AG04450 (cell line): Measurements from ENCODE around the gene LRP2. TPM values are rescaled to one million over a fixed set of nuclear protein-coding genes. Genes with fewer than 3 reads are reported as not detected.

Source experiments
- CTCF ChIA-PET: fragments of 300-600, 350-600 bp; formaldehyde crosslinking; extraction: SDS; loops from one replicate; lab custom pipeline; 2022; ENCODE audit warnings: antibody characterized with exemption, inconsistent platforms; lab: Charles Lee
- POLR2A ChIA-PET: fragments of 350-600 bp; formaldehyde crosslinking; extraction: SDS; loops from one replicate; lab custom pipeline; 2021; ENCODE audit warnings: antibody characterized with exemption, inconsistent platforms; lab: Yijun Ruan, JAX
- DNase-seq: peaks from one replicate; pipeline ENCODE4 v3.0.0-alpha.2; 2011; ENCODE audit warnings: low read depth, low spot score
- H3K27ac ChIP-seq: one replicate; pipeline ENCODE4 v1.5.1; 2012; ENCODE audit warnings: low read depth, low read length, control low read depth
- H3K27me3 ChIP-seq: one replicate; pipeline ENCODE4 v1.6.0; 2012; ENCODE audit warnings: low read length; ENCODE audit not compliant: control insufficient read depth, insufficient read depth
- H3K4me3 ChIP-seq: 2 replicates; pipeline ENCODE4 v1.5.1; 2011; ENCODE audit warnings: mild to moderate bottlenecking, low read depth, low read length, control low read depth
- H3K9me3 ChIP-seq: 2 replicates; pipeline ENCODE4 v1.5.1; 2012; ENCODE audit warnings: low read length; ENCODE audit not compliant: control insufficient read depth, insufficient read depth
- polyA plus RNA-seq: library from polyadenylated mRNA; depleted of rRNA; stranded (reverse); fragments of >200 nt; gene quantifications from 2 replicates; pipeline ENCODE4 v1.2.3, GENCODE V29; 2011
- TF ChIP-seq, protein P1 (sequence below): IDR thresholded peaks from 2 replicates; pipeline ENCODE4 v1.5.1; 2011; ENCODE audit warnings: low read depth, low read length, control low read depth, inconsistent platforms

Gene LRP2
- polyA plus RNA-seq, 1 experiment: not detected

GRCh38 chr2:169372561-169372960 is 10.2 kb upstream of the LRP2 start:
- Histone ChIP-seq H3K27me3 (no peaks in the 10 kb centered on the region), H3K9me3 (no peaks in the 10 kb centered on the region), H3K4me3 (no peak overlapping the region), H3K27ac (no peak overlapping the region)
- no peak for DNase-seq
- CTCF ChIA-PET: interaction anchor here (0.7 kb wide), 1 partner anchor 1556 kb away, joined by 3 read pairs; no protein-coding TSS in a partner anchor
- TF ChIP-seq, protein P1, sequence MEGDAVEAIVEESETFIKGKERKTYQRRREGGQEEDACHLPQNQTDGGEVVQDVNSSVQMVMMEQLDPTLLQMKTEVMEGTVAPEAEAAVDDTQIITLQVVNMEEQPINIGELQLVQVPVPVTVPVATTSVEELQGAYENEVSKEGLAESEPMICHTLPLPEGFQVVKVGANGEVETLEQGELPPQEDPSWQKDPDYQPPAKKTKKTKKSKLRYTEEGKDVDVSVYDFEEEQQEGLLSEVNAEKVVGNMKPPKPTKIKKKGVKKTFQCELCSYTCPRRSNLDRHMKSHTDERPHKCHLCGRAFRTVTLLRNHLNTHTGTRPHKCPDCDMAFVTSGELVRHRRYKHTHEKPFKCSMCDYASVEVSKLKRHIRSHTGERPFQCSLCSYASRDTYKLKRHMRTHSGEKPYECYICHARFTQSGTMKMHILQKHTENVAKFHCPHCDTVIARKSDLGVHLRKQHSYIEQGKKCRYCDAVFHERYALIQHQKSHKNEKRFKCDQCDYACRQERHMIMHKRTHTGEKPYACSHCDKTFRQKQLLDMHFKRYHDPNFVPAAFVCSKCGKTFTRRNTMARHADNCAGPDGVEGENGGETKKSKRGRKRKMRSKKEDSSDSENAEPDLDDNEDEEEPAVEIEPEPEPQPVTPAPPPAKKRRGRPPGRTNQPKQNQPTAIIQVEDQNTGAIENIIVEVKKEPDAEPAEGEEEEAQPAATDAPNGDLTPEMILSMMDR: no peak
- POLR2A ChIA-PET: no interaction called here

DNA sequence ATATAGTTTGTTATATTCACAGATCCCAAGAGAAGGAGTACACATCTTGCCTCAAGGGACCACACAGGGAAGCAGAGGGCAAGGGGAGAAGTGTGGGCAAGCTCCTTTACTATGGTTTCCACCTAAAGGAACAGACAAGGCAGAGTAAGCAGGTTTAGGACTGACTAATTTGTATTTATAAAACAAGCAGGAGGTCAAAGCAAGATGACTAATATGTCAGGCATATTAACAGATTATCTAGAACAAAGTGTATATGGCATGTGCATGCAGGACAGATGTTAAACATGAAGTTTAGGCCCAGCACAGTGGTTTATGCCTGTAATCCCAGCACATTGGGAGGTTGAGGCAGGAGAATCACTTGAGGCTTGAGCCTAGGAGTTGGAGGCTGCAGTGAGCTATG is 3.7 kb upstream of the LRP2 start:
- DNase-seq: no peak
- POLR2A ChIA-PET: no interaction called here

GRCh38 chr2:169365029-169365480 is 2.7 kb upstream of the LRP2 start:
- no peaks in the 10 kb centered on the region; the same call in 1 of the 2 replicates for H3K9me3 ChIP-seq
- H3K4me3 ChIP-seq: peak overlapping the region; percentile 55
- peaks cover 45% of the 10 kb centered on the region for H3K27me3 ChIP-seq
- CTCF ChIA-PET: interaction anchor here (0.6 kb wide), 2 partner anchors 57 to 238 kb away, joined by 3 to 7 read pairs; no protein-coding TSS in a partner anchor
- POLR2A ChIA-PET: no interaction called here
- H3K27ac ChIP-seq: no peak overlapping the region
- no peak for DNase-seq
- TF ChIP-seq, protein P1: no peak

More for the DNA sequence above, 3.7 kb upstream of the LRP2 start:
- Histone ChIP-seq H3K27me3 (peaks cover 36% of the 10 kb centered on the region), H3K27ac (no peak overlapping the region), H3K4me3 (no peak overlapping the region), H3K9me3 (no peaks in the 10 kb centered on the region; the same call in 1 of the 2 replicates)
- TF ChIP-seq, protein P1: no peak
- CTCF ChIA-PET: no interaction called here

GRCh38 chr2:169363560-169364150 is 1.3 kb upstream of the LRP2 start:
- Histone ChIP-seq H3K27ac (no peak overlapping the region), H3K9me3 (no peaks in the 10 kb centered on the region; the same call in 1 of the 2 replicates), H3K27me3 (peaks cover 49% of the 10 kb centered on the region), H3K4me3 (peak overlapping the region; percentile 55)
- DNase-seq: no peak
- ChIA-PET CTCF (no interaction called here), POLR2A (no interaction called here)
- TF ChIP-seq, protein P1: no peak

- CTCF ChIA-PET: no interaction called here
- TF ChIP-seq, protein P1: no peak
- POLR2A ChIA-PET: no interaction called here
- no peak overlapping the region for H3K27ac ChIP-seq
- peak overlapping the region; percentile 35 for H3K4me3 ChIP-seq
- H3K27me3 ChIP-seq: peaks cover 49% of the 10 kb centered on the region
- no peak for DNase-seq
- no peaks in the 10 kb centered on the region; the same call in 1 of the 2 replicates for H3K9me3 ChIP-seq
Measured at GRCh38 chr2:169362894-169363559, 693 bp upstream of the LRP2 start.
